A673 (cell line): Measurements from ENCODE around the gene PDE5A.

Source experiments
- EZH2 ChIP-seq: fragments of 200-600 bp; sonication (generic); IDR thresholded peaks from 2 replicates; pipeline ENCODE4 v1.6.1; 2017; ENCODE audit warnings: borderline replicate concordance, low read depth, mild to moderate bottlenecking, mixed read lengths, antibody characterized with exemption, low read length; ENCODE audit not compliant: poor library complexity, severe bottlenecking
- TF ChIP-seq, protein P1 (sequence below): fragments of 300-800, 200-600 bp; sonication (generic); conservative IDR thresholded peaks from 2 replicates; pipeline ENCODE4 v1.5.1; 2017; ENCODE audit warnings: low read depth, mild to moderate bottlenecking, antibody characterized with exemption, low read length, moderate library complexity, mixed read lengths

DNA sequence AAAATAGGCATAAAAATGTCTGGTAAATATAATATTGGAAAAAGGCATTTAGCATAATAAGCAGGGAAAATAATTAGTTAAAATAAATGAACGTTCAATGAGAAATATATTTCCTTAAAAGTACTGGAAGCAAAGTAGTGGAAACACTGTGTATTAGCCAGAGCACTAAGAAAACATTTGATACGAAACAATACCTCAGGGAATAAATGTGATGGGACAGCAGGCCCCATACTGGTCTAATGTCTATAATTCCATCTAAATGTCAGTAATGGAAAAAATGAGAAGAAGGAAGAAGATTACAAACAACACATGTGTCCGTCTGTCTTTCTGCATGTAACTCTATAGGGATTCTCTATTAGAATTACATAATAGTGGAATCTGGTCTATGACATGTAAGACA, 79.0 kb downstream of the PDE5A start:
- TF ChIP-seq, protein P1, sequence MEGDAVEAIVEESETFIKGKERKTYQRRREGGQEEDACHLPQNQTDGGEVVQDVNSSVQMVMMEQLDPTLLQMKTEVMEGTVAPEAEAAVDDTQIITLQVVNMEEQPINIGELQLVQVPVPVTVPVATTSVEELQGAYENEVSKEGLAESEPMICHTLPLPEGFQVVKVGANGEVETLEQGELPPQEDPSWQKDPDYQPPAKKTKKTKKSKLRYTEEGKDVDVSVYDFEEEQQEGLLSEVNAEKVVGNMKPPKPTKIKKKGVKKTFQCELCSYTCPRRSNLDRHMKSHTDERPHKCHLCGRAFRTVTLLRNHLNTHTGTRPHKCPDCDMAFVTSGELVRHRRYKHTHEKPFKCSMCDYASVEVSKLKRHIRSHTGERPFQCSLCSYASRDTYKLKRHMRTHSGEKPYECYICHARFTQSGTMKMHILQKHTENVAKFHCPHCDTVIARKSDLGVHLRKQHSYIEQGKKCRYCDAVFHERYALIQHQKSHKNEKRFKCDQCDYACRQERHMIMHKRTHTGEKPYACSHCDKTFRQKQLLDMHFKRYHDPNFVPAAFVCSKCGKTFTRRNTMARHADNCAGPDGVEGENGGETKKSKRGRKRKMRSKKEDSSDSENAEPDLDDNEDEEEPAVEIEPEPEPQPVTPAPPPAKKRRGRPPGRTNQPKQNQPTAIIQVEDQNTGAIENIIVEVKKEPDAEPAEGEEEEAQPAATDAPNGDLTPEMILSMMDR = no peak
- TF ChIP-seq EZH2 = no peak
